ENCODE measurements around the gene CC2D1B.
A peak's percentile ranks its signal among the peaks of the same experiment; 100 is the strongest.
"Not testable (repeated sequence)": the region's sequence is repeated elsewhere in the genome, so short reads cannot be mapped to it uniquely, and the experiment has no call there.

Gene CC2D1B, protein sequence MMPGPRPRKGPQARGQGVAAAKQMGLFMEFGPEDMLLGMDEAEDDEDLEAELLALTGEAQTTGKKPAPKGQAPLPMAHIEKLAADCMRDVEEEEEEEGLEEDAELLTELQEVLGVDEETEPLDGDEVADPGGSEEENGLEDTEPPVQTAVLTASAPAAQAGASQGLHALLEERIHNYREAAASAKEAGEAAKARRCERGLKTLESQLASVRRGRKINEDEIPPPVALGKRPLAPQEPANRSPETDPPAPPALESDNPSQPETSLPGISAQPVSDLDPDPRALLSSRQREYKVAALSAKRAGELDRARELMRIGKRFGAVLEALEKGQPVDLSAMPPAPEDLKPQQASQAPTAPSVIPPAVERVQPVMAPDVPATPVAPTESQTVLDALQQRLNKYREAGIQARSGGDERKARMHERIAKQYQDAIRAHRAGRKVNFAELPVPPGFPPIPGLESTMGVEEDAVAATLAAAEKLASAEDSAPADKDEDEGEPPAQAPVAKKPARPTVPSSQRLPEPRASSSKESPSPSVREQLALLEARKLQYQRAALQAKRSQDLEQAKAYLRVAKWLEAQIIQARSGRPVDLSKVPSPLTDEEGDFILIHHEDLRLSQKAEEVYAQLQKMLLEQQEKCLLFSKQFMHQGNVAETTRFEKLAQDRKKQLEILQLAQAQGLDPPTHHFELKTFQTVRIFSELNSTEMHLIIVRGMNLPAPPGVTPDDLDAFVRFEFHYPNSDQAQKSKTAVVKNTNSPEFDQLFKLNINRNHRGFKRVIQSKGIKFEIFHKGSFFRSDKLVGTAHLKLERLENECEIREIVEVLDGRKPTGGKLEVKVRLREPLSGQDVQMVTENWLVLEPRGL

DNA sequence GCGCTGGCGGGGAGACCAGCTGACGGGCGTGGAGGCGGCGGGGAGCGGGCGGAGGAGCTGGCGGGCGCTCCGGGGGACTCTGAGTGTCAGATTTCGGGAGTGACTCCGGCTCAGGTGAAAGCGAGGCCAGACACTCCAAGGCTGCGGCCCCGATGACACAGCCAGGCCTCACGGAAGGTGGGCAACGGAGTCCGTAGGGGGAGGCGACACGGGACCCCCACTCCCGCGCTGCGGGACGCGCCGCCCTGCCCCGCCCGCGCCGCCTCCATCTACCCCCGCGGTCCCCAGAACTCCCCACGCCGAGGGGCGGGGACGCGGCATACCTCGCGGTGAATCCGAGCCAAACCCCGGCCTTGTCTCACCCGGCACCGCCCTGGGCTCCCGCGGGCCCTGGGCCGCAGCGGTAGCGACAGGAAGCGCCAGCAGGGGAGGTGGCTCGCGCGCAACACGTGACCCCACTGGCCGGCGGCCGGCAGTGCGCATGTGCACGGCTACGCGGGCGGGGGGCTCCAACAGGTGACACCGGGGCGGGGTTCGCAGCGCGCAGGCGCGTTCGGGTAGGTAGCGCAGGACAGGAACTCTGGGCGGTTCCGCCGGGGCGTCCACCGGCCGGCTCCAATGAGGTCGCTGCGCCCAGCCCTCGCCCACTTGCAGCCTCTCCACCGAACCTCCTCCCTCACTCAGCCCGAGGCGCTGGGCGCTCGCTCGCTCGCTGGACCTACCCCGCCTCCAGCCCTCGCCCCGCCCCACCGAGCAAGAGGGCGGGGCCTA, at the start of gene CC2D1B:
CC2D1B (minus strand) TSS at position 460 of the 771 bp plus-strand sequence. CDS start 1,585 bp downstream, outside the sequence.
- DNase-seq (ENCODE audit: low read depth): peak; percentile 76

DNA sequence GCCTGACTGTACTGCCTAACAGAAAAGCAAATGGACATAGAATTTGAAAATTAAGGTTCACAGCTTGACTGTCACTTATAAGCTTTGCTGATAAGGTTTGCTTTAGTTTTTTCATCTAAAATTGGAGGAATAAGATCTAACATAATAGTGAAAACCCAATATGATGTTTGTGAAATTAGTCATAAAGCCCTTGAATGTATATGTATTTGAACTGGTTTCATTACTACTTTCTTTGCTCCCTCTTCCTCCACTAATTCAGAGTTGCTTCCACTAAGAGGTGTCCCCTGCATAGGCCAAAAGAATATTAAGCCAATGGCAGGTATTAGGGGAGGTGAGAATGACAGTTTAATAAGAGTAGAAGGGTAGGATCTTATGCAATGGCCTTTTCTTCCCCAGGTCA, 48.9 kb upstream of the CC2D1B start:
- DNase-seq (ENCODE audit: low read depth): no peak

DNA sequence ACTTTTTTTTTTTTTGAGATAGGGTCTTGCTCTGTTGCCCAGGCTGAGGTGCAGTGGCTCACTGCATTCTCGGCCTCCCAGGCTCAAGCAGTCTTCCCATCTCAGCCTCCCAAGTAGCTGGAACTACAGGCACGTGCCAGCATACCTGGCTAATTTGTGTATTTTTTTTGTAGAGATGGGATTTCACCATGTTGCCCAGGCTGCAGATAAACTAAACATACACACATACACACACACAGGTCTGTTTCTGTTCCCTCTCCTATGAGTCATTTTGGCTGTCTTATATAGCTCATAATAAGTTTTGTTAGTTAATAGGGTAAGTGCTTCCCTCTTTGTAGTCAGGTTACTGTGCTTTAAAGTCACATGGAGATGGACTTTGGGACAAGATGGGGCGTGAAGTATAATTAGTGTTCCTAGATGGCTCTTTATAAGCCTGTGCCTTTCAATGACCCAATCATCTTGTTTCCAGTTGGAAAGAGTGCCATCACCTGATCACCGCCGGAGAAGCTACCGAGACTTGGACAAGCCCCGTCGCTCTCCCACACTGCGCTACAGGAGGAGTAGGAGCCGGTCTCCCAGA, 47.5 kb upstream of the CC2D1B start:
- DNase-seq (ENCODE audit: low read depth): no peak

DNA sequence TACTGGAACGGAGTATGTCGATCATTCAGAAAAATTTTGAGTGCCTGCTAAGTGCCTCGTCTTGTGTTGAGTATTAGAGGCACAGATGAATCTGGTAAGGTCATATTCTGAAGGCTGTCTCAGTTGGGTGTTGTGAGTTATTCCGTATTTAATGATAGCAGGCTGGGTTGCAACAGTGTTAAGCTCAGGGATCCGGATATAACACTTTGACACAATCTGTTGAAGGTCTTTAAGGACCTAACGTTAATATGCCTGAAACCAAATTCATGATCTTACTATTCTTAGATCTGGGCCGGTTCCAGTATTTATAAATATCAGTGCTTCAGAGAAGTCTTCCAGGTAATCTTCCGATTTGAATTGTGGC, 39.0 kb upstream of the CC2D1B start:
- DNase-seq (ENCODE audit: low read depth): no peak

DNA sequence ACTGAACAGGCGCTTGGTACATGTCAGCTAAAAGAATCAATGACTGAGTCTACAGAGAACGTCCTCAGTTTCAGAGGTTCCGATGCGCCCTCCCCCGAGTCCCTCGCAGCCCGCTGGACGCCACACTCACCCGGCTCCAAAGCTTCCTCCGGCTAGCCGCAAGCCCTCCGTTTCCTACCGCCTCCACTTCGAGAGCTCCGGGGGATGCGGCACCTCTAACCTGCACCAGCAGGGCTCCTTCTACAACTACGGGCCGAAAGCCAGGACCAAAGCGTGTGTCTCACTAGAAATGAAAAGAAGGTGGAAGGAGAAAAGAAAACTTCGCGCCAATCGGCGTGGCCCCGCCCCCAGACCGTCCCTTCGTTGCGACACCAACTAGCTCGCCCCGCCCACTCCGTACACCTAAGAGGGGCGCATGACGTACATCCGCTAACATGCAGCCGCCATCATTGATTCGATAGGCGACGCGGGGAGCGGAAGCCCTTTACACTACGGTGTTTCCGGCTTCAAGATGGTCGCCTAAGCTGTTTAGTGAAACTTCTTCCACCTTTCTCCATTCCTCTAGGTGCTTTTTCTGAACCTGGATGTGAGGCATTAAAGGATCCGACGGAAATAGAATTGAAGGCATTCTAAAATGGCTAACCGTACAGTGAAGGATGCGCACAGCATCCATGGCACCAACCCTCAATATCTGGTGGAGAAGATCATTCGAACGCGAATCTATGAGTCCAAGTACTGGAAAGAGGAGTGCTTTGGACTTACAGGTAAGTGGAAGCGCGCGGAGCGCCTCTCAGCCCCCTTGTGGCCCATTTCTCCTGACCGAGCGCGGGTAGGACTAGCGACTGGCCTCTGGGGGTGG, 38.3 kb upstream of the CC2D1B start, which contains the start of the genes ORC1 and PRPF38A:
ORC1 (minus strand) TSS at position 308 of the 859 bp plus-strand sequence. CDS start 2,200 bp downstream, outside the sequence.
PRPF38A (plus strand) TSS at position 487 of the 859 bp plus-strand sequence; CDS start at position 635, 148 bp downstream.
- peak; percentile 73 for DNase-seq (ENCODE audit: low read depth)

DNA sequence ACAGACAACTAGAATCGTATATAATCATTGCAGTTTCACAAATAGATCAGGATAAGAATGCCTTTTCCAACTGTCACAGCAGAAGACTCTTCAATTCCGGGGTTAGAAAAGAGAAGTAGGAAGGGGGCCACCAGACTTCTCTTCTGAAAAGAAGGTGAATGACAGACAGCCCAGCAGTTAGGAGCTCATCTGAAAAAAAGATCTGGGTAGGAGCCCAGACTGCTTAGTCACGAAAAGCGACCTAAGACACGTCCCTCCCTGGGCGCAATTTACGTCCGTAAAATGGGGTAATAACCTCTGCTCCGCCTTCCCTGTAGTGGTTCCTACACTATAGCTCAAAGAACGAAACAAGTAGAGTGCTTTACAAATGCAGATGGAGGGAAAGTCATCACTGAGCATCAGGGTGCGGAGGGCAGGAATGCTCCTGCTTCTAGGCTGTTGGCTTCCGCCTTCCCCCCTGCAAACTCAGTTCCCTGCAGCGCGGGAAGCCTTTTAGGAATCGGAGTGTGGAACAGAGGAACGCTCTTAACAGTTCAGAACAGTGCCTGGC, 37.6 kb upstream of the CC2D1B start:
- peak; percentile 34 for DNase-seq (ENCODE audit: low read depth)

DNA sequence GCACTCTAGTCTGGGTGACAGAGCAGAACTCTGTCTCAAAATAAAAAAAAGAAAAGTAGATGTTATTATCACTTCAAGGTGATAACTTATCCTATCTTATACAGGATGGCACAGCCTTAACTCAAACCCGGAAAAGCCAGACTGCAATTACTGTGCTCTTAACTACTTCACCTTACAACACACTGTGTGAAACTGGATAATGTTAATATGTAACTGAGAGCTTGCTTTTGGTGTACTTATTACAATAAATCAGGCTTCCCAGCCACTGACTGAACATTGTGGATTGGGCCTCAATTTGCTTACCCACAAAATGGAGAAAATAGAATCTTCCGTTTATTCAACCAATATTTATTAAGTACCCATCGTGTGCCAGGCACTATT, 36.8 kb upstream of the CC2D1B start:
- DNase-seq (ENCODE audit: low read depth): no peak

DNA sequence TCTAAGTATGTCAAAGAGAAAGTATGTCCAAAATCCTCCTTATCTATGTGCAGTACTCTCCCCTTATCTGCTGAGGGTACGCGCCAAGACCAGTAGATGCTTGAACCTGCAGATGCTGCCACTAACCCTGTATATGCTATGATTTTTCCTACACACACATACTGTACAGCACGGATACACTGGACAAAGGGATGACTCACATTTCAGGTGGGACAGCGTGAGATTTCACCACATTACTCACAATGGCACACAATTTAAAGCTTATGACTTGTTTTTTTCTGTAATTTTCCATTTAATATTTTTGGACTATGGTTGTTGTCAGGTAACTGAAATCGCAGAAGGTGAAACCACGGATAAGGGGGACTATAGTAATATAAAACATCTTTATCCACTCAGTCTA, 34.1 kb upstream of the CC2D1B start:
- DNase-seq (ENCODE audit: low read depth): no peak

DNA sequence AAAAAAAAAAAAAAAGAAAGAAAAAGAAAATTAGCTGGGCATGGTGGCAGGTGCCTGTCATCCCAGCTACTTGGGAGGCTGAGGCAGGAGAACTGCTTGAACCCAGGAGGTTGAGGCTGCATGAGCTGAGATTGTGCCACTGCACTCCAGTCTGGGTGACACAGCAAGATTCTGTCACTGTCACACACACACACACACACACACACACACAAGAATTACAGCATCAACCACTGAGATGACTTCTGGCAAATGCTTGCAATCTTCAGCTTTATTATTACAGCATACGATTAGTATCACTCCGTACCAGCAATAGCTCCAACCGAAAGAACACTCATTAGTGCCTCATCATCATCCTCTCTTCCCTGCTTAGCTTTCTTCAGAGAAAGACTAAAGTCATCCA, 33.6 kb upstream of the CC2D1B start:
- DNase-seq (ENCODE audit: low read depth): no peak

DNA sequence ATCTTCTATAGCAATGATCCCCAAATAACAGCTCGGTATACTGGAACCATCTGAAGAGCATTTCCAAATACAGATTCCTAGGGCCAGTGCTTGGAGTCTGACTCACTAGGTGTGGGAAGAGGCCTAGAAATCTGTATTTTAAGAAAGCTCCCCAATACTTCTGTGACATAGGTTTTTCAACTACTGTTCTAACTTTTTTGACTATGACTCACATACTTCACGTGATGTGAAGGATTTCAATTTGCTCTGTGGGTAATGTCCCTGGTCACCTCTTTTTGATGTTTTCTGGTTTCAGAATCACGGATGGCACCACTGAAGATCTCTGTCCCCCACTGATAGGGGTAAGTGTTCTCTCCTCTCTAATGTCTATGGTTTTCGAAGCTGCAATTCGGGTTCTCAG, 27.2 kb upstream of the CC2D1B start:
- DNase-seq (ENCODE audit: low read depth): no peak

DNA sequence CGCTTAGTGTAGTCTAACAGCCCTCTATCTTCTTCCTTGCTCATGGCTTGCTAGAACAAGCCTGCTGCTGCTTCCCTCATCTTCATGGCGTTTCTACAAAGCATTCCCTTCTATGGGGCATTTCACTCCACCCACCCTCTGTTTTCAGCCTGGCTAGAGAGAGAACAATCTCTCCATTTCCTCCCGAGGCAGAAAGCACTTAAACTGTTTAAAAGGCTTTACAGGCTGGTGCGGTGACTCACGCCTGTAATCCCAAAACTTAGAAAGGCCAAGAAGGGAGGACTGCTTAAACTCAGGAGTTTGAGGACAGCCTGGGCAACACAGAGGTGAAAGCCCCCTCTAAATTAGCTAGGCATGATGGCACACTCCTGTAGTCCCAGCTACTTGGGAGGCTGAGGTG, 20.5 kb upstream of the CC2D1B start:
- DNase-seq (ENCODE audit: low read depth): no peak

DNA sequence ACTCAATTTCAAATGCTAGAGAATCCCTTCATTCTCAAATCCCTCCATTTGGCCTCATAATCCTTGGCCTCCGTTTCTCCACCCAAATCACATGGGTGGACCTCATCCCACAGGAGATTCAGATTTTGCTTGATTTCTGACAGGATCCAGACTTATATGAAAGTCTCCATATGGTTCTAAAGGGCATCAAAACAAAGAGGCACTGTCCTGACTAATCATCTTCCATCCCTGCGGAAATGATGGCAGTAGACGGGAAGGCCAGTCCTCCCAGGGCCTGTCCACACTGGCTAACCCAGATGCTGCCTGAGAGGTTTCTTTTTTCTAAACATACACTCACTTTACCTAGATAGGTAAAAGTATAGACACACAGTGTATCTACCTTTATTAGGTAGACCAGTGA, 19.4 kb upstream of the CC2D1B start:
- no peak for DNase-seq (ENCODE audit: low read depth)

DNA sequence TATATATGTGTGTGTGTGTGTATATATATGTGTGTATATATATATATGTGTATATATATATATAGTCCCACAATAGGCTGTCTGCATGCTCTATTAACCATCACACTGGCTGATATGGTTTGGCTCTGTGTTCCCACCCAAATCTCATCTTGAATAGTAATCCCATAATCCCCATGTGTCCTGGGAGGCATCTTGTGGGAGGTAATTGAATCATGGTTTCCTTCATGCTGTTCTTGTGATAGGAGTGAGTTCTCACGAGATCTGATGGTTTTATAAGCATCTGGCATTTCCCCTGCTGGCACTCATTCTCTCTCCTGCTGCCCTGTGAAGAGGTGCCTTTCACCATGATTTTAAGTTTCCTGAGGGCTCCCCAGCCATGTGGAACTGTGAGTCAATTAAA, 3.8 kb upstream of the CC2D1B start:
- DNase-seq (ENCODE audit: low read depth): not testable (repeated sequence)

DNA sequence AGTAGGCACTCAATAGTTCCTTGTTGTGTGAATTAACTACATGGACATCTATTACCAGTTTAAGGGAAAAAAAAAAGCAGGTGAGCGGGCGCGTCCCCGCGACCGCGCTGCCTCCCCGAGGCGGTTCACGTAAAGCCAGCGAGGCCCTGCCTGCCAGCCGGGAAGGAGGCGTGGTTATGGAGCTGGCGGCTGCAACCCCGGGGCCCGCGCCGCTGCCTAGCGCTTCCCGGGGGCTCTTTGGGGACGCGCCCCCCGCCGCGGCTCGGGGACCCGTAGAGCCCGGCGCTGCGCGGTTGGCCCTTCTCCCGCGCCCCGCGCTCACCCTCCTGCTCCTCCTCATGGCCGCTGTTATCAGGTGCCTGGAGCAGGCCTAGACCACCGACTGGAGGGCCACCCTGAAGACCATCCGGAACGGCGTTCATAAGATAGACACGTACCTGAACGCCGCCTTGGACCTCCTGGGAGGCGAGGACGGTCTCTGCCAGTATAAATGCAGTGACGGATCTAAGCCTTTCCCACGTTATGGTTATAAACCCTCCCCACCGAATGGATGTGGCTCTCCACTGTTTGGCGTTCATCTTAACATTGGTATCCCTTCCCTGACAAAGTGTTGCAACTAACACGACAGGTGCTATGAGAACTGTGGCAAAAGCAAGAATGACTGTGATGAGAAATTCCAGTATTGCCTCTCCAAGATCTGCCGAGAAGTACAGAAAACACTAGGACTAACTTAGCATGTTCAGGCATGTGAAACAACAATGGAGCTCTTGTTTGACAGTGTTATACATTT, 2.6 kb upstream of the CC2D1B start:
- no peak for DNase-seq (ENCODE audit: low read depth)

DNA sequence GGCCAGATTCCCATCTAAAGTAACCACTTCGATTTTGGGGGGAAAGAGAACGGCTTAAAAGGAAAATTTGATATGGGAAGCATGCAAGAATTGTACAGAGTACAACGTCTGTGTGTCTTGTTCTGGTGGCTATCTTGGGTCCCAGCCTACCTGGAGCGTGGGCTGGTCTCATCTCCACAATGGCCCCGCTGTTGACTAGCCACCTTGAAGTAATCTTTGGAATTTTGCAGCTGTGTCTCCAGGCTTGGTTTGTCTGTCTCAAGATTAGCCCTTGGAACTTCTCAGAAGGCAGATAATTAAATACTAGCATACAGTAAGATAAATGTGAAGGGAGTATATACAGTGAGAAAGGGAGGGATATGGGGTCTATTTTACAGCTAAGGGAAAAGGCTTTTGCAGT, 1.3 kb upstream of the CC2D1B start:
- no peak for DNase-seq (ENCODE audit: low read depth)

DNA sequence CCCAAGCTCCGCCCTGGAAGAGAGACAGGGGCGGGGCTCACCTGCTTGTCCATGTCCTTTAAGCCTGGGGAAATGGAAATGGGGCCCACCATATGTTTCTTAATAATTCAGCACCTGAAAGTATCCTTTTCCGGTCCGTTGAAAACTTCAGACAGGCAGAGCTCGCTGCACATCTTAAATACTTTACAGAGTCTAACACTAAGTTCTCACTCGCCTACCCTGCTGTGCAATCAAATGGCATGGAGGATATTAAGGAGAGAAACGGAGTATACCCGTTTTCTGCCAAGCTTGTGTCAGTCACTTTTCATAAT, 467 bp upstream of the CC2D1B start:
- no peak for DNase-seq (ENCODE audit: low read depth)

DNA sequence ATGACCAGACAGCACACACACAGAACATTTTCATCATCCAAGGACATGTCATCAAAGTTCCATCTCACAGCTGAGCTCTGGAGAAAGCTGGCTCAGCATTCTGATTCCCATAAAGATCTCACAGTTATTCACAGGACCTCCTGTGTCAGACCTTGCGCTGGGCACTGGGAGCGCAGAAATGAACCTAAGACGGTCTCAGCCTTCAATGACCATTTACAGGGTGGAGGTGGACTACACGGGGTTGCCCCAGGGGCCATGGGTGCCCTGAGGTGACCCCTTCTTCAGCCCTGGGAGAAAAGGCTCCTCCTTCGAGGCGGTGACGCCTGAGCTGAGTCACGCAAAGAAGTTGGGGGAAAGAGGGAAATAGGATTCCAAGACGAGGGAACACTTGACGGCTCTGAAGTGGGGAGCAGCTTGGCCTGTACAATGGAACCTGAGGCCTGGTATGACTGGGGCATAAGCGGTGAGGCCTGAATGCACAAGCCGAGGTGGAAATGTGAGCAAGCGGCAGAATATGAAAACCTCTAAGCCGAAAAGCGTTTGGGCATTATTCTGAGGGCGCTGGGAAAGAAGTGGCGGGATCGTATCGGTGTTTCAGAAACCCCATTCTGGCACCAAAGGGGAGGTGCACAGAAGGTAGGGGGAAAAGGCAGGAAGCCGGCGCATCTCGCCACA, 797 bp downstream of the CC2D1B start:
- peak; percentile 45 for DNase-seq (ENCODE audit: low read depth)

DNA sequence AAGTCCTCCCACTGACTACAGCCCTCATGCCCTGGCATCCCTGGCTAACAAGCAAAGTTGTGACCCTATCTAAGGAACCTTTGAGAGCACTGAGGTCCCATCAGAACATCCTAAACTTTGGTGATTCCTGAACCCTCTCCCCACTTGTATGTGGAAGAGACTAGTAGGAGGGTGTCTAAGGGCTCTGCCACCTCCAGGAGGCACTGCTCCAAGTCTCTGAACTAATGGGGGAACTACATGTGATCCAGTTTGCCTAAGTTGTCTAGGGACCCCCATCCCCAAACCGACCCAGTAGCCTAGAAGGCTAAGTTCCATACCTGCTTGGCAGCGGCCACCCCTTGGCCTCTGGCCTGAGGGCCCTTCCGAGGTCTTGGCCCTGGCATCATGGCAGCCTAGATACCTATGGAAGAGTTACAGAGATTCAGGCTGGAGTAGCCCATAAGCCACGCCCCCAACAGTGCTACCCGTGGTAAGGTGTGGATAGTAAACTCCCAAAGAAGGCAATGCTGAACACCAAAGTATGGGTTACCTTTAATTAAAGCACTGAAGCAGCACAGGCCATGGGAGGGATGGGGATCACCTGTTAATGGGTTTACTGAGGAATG, 1.7 kb downstream of the CC2D1B start:
- DNase-seq (ENCODE audit: low read depth): no peak

DNA sequence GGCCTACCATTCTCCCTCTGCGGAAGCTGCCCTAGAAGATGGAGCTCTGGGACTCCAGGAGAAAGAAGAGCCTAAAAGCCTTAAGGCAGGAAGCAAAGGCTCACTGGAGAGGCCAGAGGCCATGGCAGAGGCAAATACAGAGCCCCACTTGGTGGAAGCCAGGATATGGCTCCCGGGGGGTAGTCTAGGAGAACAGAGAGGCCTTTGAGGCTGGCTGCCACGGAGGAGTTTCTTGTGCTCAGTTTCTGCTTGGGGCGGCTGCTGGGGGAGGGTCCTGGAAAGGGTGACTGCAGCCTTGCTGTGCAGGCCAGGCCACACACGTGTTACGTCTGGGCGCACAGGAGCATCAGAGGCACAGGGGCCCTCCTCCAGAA, 5.4 kb downstream of the CC2D1B start:
- DNase-seq (ENCODE audit: low read depth): no peak
